ENCODE results near the gene PVALEF. TPM values are rescaled to one million over a fixed set of nuclear protein-coding genes. Genes with fewer than 3 reads are reported as not detected.

The PVALEF gene
- total RNA-seq, 1 donor from 2014 or later: not detected

DNA sequence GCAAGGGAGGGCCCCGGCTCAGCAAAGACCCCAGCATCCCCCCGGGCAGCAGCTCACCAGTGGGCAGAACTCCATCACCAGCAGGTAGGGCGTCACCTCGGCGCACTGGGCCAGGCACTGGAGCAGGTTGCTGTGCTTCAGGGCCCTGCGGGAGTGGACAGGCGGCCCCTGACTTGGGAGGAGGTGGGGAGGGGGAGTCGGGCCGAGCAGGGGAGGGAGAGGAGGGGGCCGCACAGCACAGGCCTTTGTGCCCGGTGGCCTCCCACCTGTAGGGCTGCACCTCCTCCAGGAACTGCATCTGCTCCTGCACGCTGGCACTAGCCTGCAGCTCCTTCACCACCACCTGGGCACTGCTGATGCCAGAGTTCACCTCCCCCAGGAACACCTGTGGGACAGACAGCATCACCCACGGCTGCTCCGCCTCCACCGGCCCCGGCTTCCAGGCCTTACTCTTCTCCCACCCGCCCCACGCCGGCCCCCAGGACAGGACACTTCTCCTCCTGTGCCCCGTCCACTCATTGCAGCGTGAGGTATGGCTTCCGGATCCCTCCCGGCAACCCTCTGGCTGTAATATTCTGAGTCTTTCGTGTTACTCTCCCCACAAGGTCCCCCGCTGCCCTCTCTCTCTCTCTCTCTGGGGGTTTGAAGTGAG lies 37.7 kb upstream of the PVALEF start:
- no peaks in the 10 kb centered on the region for H3K36me3 ChIP-seq (ENCODE audit: control insufficient read depth, insufficient read depth, low read length)
- no peak overlapping the region for H3K4me3 ChIP-seq (ENCODE audit: low read depth, low read length)
- peaks cover 19% of the 10 kb centered on the region for H3K27me3 ChIP-seq (ENCODE audit: control insufficient read depth, insufficient read depth, low read length)
- TF ChIP-seq, protein P1, sequence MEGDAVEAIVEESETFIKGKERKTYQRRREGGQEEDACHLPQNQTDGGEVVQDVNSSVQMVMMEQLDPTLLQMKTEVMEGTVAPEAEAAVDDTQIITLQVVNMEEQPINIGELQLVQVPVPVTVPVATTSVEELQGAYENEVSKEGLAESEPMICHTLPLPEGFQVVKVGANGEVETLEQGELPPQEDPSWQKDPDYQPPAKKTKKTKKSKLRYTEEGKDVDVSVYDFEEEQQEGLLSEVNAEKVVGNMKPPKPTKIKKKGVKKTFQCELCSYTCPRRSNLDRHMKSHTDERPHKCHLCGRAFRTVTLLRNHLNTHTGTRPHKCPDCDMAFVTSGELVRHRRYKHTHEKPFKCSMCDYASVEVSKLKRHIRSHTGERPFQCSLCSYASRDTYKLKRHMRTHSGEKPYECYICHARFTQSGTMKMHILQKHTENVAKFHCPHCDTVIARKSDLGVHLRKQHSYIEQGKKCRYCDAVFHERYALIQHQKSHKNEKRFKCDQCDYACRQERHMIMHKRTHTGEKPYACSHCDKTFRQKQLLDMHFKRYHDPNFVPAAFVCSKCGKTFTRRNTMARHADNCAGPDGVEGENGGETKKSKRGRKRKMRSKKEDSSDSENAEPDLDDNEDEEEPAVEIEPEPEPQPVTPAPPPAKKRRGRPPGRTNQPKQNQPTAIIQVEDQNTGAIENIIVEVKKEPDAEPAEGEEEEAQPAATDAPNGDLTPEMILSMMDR (IDR thresholded peaks at IDR 0.05; ENCODE audit: insufficient read depth, low read length, poor library complexity, severe bottlenecking): no peak
- DNase-seq (ENCODE audit: low read depth): no peak

DNA sequence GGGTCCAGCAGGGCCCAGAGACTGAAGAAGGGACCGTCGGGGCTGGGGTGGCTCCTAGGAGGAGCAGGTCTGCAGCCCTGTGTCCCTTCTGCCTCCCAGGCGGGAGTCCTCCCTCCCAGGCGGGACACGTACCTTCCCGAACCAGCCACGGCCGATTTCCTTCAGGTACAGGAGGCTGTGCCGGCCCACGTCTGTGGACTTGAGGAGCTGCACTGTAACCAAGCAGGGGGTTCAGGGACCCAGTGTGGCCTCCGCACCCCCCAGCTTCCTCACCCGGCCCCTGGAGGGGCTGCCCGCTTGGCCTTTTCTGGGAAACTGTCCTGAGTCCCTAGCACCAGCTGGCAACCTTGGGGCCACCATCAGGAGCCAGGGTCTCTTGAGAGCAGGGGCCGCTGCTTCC lies 37.0 kb upstream of the PVALEF start:
- TF ChIP-seq, protein P1 (IDR thresholded peaks at IDR 0.05; ENCODE audit: insufficient read depth, low read length, poor library complexity, severe bottlenecking): no peak
- no peak for DNase-seq (ENCODE audit: low read depth)
- Histone ChIP-seq H3K27me3 (ENCODE audit: control insufficient read depth, insufficient read depth, low read length) (peaks cover 16% of the 10 kb centered on the region), H3K36me3 (ENCODE audit: control insufficient read depth, insufficient read depth, low read length) (no peaks in the 10 kb centered on the region), H3K4me3 (ENCODE audit: low read depth, low read length) (no peak overlapping the region)

DNA sequence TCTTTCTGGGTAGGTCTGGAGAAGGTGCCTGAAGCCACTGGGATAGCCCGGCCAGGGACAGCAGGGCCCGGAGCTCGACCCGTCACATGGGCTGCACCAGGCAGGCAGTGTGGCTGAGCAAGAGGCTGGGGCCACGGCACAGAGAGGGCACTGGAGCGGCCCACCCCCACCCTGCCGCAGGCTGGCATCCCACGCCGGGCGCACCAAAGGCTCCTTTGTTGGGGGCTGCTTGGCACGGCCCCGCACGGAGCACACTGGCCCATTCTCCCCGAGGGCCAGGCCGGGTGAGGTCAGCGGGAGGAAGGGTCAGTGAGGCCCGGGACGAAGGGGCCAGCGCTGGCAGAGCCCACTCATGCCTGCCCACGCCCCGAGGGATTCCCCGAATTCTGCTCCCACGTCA lies 36.5 kb upstream of the PVALEF start:
- H3K36me3 ChIP-seq (ENCODE audit: control insufficient read depth, insufficient read depth, low read length): no peaks in the 10 kb centered on the region
- TF ChIP-seq, protein P1 (IDR thresholded peaks at IDR 0.05; ENCODE audit: insufficient read depth, low read length, poor library complexity, severe bottlenecking): no peak
- no peak for DNase-seq (ENCODE audit: low read depth)
- peaks cover 19% of the 10 kb centered on the region for H3K27me3 ChIP-seq (ENCODE audit: control insufficient read depth, insufficient read depth, low read length)
- H3K4me3 ChIP-seq (ENCODE audit: low read depth, low read length): no peak overlapping the region

DNA sequence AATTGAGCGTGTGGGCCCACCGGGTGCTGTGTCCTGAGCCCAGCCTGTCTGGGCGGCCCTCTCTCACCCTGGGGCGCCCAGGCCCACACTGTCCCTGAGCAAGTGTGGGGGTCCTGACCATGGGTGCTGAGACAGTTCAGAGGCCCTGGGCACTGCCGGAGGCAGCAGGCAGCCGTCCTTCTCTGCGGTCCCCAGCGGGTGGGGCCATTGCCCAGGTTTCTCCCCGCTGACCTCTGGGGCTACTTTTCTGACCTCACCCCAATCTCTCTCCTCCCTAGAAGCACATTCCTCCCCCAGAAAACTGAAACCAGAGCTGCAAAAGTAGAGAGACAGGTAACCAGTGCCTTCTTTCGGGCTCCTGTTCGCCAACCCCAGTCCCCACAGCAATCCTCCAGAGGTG lies 36.0 kb upstream of the PVALEF start:
- TF ChIP-seq, protein P1 (IDR thresholded peaks at IDR 0.05; ENCODE audit: insufficient read depth, low read length, poor library complexity, severe bottlenecking): peak; percentile 21
- no peak overlapping the region for H3K4me3 ChIP-seq (ENCODE audit: low read depth, low read length)
- no peak for DNase-seq (ENCODE audit: low read depth)
- no peaks in the 10 kb centered on the region for H3K36me3 ChIP-seq (ENCODE audit: control insufficient read depth, insufficient read depth, low read length)
- peaks cover 16% of the 10 kb centered on the region for H3K27me3 ChIP-seq (ENCODE audit: control insufficient read depth, insufficient read depth, low read length)

DNA sequence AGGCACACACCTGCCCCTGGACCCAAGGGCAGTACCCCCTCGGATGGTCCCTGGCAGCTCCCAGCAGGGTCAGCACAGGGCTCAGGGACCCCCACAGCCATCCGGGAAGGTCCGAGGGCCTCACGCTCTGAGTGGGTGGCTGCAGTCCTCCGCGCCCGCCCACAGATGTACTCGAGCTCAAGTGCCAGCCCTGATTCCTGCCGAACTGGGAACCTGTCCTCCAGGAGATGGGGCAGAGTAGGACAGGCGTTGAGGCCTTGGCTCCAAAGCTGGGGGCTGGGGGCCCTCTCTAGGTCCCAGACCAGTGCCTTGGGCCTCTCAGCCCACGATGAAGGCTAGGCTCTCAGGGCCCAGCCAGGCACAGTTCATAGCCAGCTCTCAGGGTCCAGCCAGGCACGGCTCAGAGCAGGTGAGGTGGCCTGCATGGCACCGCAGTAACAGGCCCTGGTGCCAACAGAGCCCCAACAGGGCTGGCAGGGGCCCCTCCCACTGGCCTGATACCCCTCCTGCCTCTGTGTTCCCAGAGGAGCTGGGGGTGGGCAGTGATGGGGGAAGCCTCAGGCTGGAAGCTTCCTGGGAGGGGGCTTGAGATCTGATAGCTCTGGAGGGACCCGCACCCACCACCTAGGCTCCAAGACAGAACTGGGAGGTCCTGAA lies 35.5 kb upstream of the PVALEF start:
- TF ChIP-seq, protein P1 (IDR thresholded peaks at IDR 0.05; ENCODE audit: insufficient read depth, low read length, poor library complexity, severe bottlenecking): no peak
- Histone ChIP-seq H3K36me3 (ENCODE audit: control insufficient read depth, insufficient read depth, low read length) (no peaks in the 10 kb centered on the region), H3K27me3 (ENCODE audit: control insufficient read depth, insufficient read depth, low read length) (peaks cover 17% of the 10 kb centered on the region), H3K4me3 (ENCODE audit: low read depth, low read length) (no peak overlapping the region)
- no peak for DNase-seq (ENCODE audit: low read depth)

Measured in kidney epithelial cell (primary cell).